ENCODE results near the gene NCOA5.

Gene NCOA5

DNA sequence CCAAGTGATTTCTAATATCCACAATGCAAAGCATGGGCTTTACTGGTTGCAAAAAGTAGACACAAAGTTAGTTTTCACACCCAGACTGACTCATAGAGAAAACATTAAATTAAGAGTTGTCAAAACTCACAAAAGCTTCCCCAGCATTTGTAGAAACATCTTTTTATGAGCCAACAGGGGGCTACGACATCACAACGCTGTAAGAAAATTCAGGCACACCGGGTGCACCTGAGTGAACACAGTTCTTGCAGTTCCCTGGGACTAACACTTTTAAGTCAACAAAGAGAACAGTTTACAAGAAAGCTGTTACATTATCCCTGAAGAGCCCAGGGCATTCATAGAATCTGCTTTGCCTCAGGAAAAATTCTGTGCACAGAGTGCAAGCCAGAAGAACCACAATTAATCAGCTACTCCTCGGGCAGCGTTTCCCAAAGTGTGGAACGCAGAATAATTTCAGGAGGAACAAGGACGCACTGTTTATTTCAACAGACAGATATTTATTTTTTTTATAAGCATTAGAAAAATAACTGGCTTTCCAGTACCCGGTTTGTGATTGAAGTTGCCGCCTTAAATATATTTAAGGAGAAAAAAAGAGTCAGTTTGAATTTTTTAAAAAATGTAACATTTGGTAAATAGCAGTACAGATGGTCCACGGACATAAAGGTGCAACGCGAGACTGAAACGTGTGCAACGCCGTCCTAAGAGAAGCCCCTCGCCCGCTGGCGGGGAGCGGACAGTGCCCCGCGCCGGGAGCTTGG lies 1.2 kb downstream of the NCOA5 start:
- DNase-seq = no peak

DNA sequence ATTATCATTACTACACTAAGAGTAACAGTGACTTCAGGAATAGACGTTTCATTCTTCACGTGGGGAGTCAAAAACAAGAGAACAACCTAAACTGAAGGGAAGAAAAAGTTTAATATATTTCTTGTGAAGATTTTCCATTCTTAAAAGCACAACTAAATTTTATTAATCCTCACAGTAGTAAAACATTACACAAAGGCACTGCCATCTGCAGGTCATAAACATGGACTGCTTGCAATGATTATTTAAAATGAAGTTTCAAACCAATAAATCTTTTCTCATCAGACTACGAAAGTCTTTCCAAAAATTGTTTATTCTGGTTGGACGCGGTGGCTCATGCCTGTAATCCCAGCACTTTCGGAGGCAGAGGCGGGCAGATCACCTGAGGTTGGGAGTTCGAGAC lies 2.6 kb downstream of the NCOA5 start:
- peak; percentile 20 for DNase-seq

GRCh38 chr20:46085179-46085851 lies 4.4 kb downstream of the NCOA5 start:
- no peak for DNase-seq

DNA sequence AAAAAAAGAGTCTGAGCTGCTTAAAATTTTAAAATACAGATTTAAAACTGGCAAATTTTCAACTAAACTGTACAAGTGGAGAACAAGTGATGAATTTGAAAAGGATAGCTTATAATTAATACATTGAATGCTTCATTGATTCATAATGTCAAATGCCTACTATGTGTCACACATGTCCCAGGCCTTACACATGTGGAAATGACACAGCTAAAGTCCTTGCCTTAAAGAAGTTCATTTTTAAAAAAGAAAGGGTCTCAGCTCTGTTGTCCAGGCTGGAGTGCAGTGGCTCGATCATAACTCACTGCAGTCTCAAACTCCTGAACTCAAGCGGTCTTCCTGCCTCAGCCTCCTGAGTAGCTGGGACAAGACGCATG lies 5.0 kb downstream of the NCOA5 start:
- DNase-seq = no peak

- no peak for DNase-seq
Observed at GRCh38 chr20:46083531-46084061, 6.2 kb downstream of the NCOA5 start.

- no peak for DNase-seq
Observed at GRCh38 chr20:46083101-46083500, 6.7 kb downstream of the NCOA5 start.

DNA sequence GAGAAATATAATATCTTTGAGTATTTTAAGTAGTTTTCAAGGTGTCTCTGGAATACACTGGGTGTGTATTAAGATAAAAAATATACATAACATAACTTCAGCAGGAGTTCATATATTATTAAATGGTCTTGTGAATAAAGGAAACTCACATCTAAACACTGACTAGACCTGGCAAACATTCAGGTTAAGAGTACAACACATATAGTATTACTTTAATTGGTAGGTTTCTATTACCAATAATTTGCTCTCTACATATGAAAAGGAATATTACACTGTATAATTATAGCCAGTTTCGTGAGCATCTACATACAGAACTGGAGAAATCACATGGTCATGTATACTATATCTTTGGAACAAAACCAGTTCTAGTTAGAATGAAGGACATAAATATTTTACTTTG lies 8.7 kb downstream of the NCOA5 start:
- no peak for DNase-seq

DNA sequence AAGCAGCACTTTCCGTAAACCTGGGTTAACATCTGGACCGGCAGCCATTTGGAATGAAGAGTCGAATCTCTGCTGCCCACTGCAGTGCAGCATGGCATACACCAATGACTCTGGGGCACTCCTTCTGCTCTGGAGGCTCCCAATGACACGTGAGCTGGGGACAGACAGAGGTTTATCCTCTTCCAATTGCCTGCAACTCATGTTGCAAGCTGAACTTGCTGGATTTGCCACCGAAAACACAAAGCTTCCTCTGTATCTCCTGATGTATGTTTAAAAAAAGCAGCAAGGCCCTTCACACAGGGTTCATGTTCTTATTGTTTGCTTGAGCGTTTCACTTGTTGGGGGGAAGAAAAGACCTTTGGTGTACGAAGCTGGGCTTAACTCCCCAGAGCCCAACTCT lies 10.8 kb downstream of the NCOA5 start:
- DNase-seq = no peak

GRCh38 chr20:46077642-46078305 lies 12.0 kb downstream of the NCOA5 start:
- no peak for DNase-seq

GRCh38 chr20:46076806-46077205 lies 13.0 kb downstream of the NCOA5 start:
- DNase-seq = no peak

DNA sequence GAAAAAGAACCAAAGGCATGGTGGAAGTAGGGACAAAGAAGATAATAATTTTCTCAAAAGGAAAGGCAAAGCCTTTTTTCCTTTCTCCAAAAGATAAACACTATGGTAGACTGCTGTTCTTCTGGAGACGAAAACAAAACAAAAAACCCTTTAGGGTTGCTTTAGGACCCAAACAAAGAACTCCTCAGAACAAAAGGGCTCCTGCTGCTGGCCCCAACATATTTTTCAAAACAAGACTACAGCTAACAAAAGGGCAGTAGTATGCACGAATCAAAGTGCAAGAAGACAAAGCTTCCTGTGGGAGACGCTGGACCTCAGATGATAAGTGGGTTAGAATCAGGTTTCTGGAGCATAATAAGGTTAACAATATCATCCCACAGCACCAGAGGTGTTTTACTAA lies 15.8 kb downstream of the NCOA5 start:
- DNase-seq = no peak

DNA sequence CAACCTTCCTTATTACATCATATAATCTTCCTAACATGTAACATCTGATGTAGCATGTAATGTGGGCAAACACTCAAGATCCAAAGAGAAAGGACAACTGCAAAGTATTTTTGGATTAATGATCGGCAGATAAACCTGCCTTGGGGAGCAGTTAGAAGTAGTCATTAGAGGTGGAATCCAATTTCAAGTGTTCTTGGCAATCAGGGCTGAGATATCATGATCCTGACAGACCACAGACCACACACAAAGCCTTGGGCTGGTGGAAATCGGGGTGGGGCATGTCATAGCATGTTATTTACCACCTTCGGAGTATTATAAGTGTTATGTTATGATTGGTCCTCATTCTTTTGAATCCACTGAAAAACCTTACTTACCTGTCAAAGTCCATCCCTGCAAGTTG lies 16.3 kb downstream of the NCOA5 start:
- no peak for DNase-seq

DNA sequence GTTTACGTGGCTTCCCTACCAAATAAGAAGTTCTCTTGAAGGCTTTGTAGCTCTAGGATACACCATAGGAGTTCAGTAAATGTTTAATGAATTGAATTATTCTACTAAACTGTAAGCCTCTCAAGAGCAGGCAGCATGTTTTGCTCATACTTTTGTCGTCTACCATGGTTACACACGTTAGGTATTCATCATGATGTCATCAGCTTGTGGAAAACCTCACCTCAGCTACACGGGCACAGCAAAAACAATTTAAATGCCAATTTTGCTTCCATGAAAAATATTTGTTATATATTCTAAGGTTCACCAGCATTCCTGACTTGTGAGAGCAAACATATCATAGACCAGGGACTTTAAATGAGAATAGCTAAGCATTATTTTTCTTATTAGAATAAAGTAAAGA lies 16.7 kb downstream of the NCOA5 start:
- no peak for DNase-seq

- DNase-seq = no peak
Observed at GRCh38 chr20:46071573-46071972, 18.2 kb downstream of the NCOA5 start.

DNA sequence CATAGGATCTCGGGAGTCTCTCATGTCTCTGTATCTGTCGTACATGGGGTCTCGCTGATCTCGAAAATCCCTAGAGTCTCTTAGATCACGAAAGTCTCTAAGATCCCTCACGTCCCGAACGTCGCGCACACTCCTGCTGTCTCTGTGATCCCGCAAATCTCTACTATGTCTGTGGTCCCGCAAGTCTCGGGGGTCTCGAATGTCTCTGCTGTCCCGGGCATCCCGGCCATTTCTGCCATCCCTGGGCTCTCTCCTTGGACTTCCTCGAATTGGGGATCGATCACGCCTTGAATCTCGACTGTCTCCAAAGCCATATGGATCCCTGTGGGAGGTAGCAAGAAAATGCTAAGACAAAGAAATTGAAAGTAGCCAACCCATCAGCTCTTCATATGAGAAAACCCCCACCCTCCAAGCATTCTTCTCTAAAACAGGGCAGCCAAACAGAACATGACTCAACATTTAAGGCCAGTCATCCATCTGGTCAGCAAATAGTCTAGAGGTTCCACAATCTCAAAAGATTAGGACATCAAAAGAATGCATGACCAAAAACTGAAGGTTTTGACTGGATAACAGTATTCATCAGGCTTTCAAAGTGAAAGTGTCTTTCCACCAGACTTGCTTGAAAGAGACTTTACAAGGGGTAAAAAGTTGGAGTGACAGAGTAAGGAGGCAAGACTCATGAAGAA lies 19.4 kb downstream of the NCOA5 start:
- DNase-seq = no peak

GRCh38 chr20:46065691-46066090 lies 24.1 kb downstream of the NCOA5 start:
- no peak for DNase-seq

DNA sequence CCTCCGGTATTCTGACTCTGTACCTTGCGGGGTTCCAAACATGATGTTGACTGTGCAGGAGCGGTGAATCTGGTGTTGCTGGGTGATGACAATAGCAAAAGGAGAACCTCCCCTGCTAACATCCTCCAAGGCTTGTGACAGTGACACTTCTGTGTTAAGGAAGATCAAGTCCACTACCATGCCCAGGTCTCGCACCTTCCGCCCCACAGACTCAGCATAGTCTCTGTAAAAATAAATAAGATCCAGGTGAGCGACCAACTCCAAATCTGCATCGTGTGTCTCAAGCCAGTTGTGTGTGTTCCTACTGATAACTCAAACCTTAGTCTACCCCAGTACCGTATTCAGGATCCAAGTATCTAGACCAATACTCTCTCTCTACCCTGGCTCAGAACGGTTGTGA lies 24.8 kb downstream of the NCOA5 start:
- no peak for DNase-seq

GRCh38 chr20:46063652-46064054 lies 26.1 kb downstream of the NCOA5 start:
- no peak for DNase-seq

DNA sequence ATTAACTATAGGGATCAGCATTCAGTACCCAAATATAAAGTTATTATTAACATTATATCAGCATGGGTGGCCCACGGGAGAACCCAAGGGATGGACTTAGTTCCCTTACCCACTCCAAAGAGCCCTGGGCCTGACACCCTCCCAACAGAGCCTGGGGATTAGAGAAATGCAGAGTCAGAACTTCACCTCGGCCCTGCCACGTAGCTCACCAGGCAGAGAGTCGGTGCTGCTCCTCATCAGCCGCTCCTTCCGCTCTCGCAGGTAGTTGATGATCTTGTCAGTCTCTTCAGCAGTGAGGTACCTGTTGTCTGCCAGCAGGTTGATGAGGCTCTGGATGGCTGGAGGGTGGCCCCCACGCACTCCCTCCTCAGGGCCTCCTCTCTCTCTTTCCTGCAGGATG lies 26.6 kb downstream of the NCOA5 start:
- DNase-seq = no peak

GRCh38 chr20:46062621-46063020 lies 27.1 kb downstream of the NCOA5 start:
- DNase-seq = no peak

DNA sequence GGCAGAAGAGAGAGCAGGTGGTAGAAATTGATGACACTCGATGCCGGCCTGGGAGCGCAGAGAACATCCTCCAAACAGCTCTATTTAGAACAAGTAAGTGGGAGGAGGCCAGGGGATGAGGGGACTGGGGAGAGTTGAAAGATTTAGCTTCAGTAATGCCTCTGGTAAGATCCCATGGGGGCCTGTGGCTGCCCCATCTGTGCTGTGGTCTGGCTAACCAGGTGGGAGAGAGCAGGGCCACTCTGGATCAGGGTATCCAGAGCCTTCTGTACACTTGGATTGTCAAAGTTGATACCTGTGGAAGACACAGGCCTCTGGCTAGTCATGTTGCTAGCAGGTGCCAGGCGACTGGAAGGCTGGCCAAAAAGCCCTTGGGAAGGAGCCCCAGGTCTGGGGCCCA lies 27.6 kb downstream of the NCOA5 start:
- no peak for DNase-seq

DNA sequence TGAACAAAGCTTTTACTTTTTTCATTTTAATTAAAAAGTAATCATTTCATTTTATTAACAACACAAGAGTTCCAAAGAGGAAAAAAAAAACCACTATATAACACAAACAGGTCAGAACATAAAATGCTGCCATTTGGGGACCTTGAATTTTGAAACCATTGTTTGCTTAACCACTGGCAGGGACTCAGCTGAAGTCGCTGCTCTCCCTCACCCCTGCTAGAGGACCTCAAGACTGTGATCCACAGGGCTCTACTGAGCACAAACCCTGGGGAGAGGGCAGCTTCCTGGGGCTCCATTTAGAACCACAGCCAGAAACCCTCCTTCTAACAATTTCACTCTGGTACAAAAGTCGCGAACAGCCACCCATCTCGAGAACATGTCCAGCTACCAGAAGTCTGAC lies 28.8 kb downstream of the NCOA5 start:
- DNase-seq = no peak

DNA sequence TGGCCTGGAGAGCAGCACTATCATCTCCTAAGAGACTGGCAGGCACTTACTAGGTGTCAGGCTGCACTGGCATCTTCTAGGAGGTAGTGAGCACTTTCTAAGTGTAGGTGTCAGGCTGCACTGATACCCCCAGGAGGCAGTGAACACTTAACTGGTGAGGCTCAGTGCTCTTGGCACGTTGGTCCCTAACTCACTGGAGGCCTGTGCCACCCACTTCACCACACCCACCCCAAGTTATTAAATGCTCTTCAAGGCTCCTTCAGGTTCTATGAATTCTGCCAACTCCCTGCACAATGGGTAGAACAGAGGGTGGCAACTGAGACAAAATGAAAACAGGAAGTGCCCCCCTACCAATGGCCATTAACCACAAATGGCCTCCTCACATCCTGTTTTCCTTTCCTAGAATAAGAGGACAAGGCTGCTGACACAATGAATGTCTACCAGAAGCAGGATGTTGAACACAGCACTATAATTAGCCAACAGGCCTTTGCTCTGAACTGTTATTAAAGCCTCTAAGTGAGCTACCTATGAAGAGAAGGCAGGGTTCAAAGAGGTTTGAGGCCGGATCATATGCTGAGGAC lies 29.4 kb downstream of the NCOA5 start:
- no peak for DNase-seq
